GM18868 (cell line): ENCODE results near the gene SREBF2.

Experiments used
- ATAC-seq: cut with Tn5 transposase; IDR thresholded peaks from one replicate; pipeline ENCODE4 v1.9.1; 2021; ENCODE audit warnings: mild to moderate bottlenecking, moderate library complexity; ENCODE audit not compliant: unreplicated experiment

The SREBF2 gene

GRCh38 chr22:41875531-41876270 lies 42.8 kb downstream of the SREBF2 start:
- ATAC-seq, result no peak

- ATAC-seq, result no peak
Measured at GRCh38 chr22:41876275-41876674, 43.4 kb downstream of the SREBF2 start.

DNA sequence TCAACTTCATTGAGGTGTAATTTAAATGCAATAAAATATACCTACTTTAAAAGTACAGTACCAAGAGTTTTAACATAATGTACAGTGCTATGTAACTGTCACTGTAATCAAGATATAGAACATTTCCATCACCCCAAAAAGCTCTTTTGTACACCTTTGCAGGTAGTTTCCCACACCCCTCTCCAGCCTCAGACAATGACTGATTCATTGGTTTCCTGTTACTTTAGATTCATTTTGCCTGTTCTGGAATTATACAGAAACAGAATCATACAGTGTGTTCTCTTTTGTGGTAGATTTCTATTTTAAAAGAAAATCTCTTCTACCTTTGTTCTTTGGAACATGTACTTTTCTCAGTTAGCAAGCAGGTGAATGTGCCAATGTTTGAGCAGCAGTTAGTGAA lies 43.8 kb downstream of the SREBF2 start:
- ATAC-seq, result no peak

DNA sequence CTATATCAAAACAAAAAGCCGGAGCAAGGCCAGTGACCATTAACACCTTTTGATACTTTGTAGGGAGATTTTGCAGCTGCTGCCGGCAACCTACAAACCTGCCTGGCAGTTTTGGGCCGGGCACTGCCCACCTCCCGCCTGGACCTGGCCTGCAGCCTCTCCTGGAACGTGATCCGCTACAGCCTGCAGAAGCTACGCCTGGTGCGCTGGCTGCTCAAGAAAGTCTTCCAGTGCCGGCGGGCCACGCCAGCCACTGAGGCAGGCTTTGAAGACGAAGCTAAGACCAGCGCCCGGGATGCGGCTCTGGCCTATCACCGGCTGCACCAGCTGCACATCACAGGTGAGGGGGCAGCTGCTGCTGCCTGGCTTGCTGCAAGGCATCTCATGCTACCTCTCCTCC lies 47.7 kb downstream of the SREBF2 start:
- ATAC-seq, result no peak

DNA sequence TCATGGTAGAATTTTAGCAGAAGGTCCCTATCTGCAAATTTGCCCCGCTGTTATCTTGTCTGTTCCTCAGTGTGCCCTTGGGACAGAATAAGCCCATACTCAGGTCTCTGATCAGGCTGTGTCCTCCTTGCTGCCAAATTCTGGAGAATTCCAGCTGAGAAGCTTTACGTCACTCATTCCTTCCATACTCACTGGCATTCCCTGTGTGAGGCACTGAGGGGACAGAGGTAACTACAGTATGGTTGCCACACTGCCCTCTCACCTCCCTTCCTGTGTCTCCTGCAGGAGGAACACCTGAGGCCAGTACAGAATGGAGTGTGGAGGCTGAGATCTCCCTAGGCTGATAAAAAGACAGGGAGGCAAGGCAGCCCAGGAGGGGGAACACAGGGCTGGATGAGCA lies 50.5 kb downstream of the SREBF2 start:
- no peak for ATAC-seq

GRCh38 chr22:41885116-41885515 lies 52.2 kb downstream of the SREBF2 start:
- no peak for ATAC-seq

- no peak for ATAC-seq
Measured at GRCh38 chr22:41885516-41885915, 52.6 kb downstream of the SREBF2 start.

DNA sequence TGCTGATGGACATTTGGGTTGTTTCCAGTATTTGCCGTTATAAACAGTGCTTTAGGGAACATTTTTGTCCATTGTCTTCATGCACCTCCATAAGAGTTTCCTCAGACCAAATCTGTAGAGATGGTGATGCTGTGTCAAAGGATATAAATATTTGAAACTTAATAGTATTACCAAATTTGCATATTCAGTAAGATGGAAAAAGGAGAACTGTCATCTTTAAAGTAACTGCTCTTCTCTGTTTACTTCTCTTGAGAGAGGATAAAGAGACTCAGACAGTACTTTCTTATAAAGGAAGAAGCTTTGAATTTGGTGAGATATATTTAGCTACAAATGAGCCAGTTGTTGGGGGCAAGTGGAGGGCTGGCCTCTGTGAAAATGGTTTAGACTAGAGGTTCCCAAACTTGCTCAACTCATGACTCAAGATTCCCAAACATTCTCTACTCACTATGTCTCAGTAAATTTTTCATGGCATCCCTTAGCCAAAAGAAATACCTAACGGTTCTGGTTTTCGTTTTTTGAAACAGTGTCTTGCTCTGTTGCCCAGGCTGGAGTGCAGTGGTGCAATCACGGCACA lies 55.8 kb downstream of the SREBF2 start:
- ATAC-seq, result no peak

DNA sequence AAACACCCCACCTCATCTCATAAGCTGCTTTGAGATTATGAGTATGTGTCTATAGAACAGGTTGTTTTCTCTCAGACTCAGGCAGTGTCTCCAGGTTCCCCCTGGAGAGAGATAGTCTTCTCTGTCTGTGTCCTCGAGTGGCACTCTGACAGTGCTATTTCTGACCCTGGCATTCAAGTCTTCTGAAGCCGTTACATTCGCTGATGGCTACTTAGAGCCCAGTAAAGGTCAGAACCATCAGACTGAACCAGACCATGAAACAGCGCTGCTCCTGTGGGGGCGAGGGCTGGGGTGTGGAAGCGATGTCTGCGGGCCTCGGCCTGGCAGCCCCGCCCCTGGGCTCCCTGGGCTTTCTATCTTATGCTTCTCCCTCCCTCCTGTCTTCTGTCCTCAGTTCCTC lies 58.5 kb downstream of the SREBF2 start:
- no peak for ATAC-seq

- no peak for ATAC-seq
Measured at GRCh38 chr22:41892721-41893120, 59.8 kb downstream of the SREBF2 start.

DNA sequence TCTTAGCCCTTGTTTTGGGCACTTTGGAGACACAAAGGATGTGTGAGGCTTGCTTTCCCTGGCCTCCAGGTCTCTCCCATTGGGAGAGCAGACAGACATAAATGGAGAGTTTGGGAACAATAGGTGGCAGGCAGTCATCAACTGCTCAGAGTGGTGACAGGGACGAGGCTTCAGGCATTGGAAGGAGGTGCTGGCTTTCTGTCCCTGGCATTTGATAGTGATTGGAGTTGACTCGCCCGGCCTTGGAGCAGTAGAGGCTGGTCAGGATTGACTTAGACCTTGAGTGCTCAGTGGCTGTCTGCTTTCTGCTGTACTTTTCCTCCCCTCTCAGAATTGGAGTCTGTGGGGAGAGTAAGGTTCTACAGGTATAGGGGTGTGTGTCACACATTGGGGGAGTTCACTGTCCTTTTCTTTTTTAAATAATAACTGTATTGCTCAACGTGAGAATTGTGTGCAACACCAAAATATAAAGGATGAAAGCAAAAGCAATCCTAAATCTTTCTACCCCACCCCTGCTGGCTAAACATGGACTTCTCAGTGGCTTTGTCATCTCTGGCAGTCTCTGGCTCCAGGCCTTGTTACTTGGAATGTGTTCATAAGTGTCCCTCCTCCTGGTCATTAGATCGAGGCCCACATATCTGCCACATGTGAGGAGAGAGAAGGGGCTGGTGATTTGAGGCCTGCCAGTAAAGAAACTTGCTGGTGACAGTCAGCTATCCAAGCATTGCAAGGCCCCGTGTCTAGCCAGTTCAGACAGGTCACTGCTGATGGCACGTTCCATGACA lies 60.9 kb downstream of the SREBF2 start:
- no peak for ATAC-seq

GRCh38 chr22:41898645-41899044 lies 65.7 kb downstream of the SREBF2 start:
- ATAC-seq, result no peak

DNA sequence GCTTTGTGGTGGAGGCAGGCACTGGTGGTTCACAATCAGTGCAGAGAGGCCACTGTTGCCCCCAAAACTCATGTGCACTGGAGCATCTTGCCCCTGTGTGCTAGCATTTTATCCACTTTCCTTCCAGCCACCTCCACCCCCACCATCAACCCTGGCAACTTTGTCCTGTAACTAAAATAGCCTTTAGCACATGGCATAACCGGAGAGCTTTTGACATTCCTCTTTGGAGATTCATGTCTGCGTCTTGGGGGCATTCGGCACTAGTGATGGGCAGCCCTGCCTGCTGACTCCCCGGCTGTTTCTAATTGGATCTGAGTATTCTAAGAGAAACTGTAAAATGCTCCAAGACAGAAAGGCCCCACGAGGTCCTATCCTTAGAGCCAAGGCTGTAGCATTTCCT lies 66.2 kb downstream of the SREBF2 start:
- ATAC-seq, result no peak

- ATAC-seq, result no peak
Measured at GRCh38 chr22:41899992-41900651, 67.2 kb downstream of the SREBF2 start.

GRCh38 chr22:41900652-41901312 lies 67.9 kb downstream of the SREBF2 start:
- no peak for ATAC-seq

- no peak for ATAC-seq
Measured at GRCh38 chr22:41902016-41902415, 69.1 kb downstream of the SREBF2 start.

GRCh38 chr22:41902932-41903421 lies 70.1 kb downstream of the SREBF2 start:
- ATAC-seq, result no peak

DNA sequence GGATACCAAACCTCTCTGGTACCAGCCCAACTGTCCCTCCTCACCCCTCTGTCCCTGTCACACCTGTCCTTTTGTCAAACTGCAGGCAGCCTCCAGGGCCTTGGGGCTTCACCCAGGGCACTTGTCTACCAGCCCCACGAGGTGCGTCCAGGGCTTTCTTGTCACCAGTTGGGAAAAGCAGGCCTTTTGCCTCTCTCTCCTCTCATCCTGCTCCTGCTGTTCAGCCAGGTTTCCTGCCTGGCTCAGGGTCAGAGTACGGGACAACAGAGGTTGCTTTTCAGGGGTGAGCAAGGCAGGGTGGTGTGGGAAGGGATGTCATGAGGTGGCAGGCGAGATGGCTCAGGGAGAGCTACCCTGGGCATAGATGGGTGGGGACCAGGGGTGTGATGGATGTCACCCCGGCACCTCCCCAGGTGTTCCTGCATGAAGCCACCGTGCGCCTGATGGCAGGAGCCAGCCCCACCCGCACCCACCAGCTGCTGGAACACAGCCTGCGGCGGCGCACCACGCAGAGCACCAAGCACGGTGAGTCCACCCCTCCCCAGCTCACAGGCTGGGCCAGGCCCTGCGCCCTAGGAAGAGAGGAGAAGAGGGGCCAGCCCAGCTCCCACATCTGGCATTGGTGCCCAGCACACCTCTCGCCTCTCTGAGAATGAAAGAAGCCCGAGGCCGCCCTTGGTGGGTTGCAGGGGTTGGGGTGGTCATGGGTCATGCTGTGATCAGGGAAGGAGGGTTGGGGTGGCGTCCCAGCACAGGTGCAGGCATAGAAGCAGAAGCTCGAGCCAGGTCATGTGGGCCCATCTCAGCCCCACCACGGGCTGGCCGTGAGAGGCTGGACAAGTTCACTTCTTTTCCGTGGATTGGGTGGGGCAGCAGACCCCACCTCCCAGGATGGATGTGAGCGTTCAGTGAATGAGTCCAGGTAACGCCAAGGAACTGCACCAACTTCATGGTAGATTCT lies 71.8 kb downstream of the SREBF2 start:
- ATAC-seq, result no peak

DNA sequence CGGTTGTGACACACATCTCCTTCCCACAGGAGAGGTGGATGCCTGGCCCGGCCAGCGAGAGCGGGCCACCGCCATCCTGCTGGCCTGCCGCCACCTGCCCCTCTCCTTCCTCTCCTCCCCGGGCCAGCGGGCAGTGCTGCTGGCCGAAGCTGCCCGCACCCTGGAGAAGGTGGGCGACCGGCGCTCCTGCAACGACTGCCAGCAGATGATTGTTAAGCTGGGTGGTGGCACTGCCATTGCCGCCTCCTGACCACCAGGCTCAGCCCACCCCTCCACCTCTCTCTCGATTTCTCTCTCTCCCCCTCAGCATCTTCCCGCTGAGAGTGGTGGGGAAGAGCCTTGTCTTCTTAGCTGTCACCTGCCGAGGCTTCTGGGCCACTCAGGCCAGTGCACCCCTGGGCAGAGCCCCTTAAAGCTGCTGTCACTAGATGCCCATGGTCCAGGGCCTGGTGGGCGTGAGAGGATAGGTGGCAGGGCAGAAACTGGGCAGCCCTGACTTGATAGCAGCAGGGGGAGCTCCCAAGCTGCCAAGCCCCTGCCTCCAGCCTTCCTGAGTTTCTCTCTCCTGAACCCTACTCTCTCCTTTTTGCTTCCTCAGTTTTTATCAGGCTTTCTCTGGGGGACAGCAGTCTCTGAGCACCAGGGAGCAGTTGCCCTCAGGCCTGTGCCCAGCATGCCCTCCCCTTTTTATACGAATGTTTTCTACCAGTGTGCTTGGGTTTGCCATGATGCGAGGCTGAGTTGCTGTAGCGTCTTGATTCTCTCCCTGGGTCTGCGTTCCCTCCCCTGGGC lies 72.7 kb downstream of the SREBF2 start:
- no peak for ATAC-seq
